HUDEP-2 (cell line): ENCODE measurements around the gene FNTB.

Experiments
- DNase-seq, 76 experiments: peaks; one replicate each; lab custom pipeline; 2025; ENCODE audit not compliant: unreplicated experiment in 76 of 76; lab: John Stamatoyannopoulos, UW

The FNTB gene

DNA sequence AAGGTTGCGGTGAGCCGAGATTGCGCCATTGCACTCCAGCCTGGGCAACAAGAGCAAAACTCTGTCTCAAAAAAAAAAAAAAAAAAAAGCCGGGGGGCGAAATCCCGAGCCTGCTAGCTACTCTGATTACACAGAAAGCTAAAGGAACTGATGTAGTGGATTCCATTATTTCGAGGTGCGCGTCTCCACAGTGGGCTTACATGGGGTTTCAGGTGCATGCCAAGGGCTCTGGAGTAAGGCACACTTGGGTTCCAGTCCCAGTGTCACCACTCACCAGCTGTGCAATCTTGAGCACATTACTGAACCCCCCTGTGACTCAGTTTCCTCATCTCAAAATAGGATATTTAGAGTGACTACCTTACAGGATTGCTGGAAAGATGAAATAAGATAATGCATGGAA lies 12.9 kb upstream of the FNTB start:
- DNase-seq: no peak

DNA sequence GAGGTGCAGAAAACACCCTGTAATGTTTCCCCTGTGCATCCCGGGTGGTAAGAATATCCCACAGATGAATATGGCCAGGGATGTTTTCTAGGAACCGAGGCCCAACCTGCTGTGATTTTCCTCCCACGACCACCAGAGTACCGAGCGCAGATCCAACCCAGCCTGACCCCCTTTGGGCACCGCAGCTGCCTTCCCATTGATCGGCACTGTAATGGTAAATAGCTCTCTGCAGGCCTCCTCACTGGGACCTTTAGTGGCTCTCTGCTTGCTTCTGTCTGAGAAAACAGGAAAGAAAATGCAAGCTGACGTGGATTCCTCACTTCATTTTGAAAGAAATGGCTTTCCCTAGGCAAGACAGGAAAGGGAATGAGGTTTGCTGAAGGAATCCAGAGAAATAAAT lies 12.1 kb upstream of the FNTB start:
- DNase-seq: no peak

DNA sequence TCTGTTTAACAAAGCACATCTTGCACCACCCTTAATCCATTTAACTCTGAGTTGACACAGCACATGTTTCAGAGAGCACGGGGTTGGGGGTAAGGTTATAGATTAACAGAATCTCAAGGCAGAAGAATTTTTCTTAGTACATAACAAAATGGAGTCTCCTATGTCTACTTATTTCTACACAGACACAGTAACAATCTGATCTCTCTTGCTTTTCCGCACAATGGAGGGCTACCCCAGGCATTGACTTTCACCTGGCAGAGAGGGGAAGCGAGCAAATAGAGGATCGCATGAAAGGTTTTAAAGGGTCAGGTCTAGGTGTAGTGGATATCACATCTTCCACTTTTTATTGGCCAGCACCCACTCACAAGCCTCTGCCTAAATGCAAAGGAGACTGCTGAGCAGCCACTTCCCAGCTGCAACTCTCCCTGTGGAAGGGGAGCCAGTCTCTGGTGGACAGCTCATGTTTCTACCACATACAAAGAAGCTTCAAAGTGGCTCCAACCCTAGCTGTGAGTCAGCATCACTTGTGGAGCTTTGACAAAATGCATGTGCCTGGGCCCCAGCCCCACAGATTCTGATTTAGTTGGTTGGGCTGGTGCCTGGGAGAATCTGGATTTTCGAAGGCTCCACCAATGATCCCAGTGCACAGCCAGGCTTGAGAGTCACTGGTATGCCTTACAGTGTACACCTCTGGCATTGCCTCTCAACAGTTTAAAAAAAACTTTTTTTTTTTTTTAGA lies 7.2 kb upstream of the FNTB start:
- DNase-seq: no peak

DNA sequence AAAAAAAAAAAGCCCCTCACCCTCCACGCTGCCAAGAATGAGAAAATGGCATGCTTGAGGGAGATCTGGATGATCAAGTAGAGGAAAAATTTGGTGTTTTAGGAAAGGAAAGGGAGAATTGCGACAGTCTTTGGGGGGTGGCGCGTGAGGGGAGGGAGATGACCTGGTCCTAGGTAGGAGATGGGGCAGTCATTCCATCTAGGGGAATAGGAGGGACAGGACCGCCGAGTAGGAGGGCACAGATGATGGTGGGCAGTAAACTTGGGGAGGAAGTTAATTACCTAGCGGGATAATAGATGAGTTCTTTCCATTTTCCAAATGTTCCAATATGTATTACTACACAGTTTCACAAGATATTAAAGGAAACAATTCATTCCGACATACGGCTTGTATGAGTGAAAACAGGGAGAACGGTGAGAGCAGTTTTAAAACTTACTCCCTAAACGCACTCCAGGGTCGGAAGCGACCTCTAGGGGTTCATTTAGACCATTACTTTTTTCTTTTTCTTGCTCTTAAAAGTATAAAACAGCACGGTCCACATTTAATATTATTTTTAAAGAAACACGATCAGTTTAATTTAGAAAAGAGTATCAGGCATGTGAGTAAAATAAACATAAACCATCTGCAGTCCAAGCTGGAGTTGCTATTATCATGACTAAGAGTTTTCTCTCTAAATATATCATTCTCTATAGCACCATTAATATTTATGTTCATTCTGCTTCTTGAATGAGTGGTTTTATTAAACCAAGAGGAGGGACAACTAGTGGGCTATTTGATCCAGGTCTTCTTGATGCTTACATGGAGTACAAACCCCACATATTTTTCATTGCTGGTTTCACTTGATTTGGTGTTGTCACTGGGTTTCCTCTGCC lies 3.0 kb upstream of the FNTB start:
- DNase-seq: peak in 18 of 76 experiments; percentile 9 to 39 (median 19)

- DNase-seq: peak in 5 of 76 experiments; percentile 27 to 75 (median 47)
Observed at GRCh38 chr14:64987438-64987767, 708 bp downstream of the FNTB start.

DNA sequence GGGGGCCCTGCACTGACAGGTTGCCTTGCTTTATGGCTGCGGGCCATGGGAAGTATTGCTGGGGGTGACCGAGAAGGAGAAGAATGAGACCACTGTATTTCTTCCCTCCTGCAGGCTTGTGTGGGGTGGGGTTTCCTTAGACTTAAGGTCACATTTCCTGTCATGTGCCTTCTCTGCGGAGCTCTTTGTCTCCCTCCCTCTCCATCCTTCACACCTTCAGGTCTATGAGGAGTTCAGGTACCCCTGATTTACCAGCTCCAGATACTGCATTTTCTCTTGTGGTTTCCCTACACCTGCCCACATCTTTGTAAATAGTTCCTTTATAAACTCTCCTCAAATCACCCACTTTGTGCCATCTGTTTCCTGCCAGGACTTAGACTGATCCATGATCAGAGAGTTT lies 3.6 kb downstream of the FNTB start:
- DNase-seq: no peak

- DNase-seq: no peak
Observed at GRCh38 chr14:64990939-64991338, 4.2 kb downstream of the FNTB start.

DNA sequence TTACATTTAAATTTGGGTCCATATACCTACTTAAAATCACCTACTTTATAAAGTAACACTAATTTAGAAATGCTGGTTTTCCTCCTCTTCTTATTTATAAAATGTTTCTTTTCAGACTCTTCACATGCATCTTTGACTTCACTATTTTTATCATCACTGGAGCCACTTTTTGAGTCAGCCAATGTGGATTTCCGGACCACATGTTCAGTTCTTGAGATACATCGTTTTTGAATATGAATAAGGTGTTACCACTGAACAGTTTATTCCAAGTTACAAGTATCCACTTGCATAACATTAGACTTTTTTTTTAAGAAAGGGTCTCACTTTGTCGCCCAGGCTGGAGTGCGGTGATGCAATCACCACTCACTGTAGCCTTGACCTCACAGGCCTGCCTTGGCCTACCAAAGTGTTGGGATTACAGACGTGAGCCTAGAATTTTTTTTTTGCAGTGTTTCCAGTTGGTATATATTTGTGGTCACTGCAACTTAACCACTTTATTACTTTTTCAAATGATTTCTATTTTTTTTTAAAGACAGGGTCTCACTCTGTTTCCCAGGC lies 5.7 kb downstream of the FNTB start:
- no peak for DNase-seq

DNA sequence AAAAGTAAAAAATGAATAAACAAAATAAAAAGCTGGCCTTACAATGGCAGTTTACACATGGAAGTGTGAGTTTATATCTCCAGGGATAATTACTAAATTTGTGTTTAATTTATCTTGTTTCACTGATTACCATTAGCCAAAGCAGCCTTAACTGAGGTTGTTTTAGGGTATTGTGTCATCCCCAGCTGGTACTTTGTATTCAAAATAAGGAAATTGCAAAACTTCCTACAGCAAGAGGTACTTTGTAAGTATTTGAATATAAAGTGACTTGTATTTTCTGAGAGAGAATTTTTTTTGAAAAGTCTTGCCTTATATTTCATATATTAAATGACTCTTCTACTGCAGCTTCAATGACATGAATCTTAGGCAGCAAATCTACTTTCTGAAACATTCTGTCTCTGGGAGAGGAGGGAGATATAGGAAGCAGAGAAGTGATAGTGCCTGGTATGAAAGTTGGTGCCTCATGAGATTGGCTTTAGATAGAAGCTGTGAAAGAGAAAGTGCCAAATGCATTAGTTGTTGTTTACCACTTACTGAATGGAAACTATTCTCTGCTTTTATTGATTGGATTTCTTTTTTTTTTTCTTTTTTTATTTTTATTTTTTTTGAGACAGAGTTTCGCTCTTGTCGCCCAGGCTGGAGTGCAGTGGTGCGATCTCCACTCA lies 6.7 kb downstream of the FNTB start:
- no peak for DNase-seq

GRCh38 chr14:64994540-64994939 lies 7.8 kb downstream of the FNTB start:
- no peak for DNase-seq

GRCh38 chr14:64995291-64995690 lies 8.6 kb downstream of the FNTB start:
- no peak for DNase-seq

DNA sequence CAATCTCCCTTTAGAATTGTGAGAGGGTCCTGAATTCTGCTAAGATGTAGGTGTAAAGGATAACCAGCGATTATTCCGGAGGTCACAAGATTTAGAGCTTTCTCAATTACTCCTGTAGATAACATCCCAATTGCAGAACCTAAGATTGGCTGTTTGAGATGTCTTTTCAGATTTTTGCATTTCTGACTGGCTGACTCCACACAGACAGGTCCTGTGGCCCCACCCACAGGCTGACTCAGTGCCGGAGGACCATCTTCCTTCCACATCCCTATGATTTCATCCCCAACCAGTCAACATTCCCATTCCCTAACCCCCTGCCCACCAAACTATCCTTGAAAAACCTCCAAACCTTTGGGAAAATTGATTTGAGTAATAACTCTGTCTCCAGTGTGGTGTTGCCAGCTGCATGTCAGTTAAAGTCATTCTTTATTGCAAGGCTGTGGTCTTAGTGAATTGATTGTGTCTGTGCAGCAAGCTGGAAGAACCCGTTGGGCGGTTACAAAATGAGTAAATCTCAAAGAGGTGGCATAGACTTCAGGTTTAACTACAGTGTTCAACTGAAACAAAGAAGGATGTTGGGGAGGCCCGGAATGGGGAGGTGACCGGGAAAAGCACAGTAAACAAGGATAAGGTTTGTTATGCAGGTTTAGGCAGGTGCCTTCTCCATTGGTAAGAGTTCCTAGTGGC lies 10.6 kb downstream of the FNTB start:
- no peak for DNase-seq

DNA sequence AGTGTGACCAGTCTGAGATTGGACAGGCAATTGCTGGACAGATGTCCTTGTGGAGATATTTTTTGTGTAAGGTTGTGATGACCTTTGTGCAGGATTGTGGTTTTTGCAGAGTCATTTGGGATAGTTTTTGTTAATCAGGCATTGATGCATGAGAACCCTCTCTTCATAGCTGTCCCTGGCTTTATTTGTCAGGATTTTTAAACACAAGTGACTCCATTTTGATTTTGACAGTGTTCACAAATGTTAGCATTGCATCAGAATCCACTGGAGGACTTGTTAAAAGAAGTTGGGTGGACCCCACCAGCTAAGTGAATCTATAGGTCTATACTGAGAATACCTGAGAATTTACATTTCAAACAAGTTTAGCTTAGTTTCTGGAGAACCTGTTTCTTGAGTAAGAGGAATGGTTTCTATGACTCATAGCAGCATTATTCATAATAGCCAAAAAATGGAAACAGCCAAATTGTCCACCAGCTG lies 11.8 kb downstream of the FNTB start:
- no peak for DNase-seq

- DNase-seq: no peak
Observed at GRCh38 chr14:65000898-65001591, 14.3 kb downstream of the FNTB start.

- no peak for DNase-seq
Observed at GRCh38 chr14:65001723-65002122, 15.0 kb downstream of the FNTB start.

DNA sequence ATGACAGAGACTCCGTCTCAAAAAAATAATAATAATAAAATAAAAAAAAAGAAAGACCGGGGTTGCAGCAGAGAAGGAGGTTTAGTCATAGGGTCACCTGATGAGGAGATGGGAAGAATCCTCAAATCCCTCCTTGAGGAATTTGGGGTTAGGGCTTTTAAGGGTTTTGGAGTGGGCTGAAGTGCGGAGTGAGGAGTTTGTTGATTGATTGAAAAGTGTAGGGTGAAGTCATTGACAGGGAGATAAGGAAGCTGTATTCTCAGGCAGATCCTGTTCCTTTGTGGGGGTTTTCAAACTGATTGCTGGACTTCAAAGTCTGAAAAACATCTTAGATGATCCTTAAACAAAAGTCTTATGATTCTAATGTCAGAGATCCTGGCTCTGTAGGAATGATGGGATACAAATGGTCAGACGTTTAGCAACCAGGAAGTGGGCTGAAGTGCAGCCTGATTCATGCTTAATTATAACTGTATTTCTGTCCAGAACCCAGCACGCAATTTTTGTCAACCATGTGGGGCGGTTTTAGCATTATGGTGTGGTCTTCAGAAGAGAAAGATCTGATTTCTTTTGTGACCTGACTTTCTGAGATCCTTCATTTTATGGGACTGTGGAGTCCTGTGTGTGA lies 16.0 kb downstream of the FNTB start:
- no peak for DNase-seq

- DNase-seq: no peak
Observed at GRCh38 chr14:65003394-65003793, 16.7 kb downstream of the FNTB start.

DNA sequence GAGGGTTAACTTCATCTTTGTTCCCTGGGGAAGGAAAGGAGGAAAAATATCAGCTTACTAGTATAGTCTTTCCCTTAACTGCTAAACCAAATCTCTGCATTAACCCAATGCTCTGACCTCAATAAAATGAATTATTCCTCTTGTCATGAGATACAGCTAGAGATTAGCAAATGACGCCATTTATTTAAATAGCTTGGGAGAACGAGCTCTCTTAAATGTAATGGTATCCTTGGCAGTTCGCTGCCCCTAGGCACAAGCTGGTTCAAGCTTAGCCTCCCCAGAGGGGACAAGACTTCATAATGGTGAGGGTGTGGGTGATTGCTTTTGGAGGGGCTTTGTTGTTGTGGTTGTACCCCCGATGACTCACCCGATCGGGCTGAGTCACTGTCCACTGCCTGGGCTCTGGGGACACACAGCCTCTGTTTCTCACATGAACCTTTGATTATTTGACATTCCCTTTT lies 19.6 kb downstream of the FNTB start:
- no peak for DNase-seq

DNA sequence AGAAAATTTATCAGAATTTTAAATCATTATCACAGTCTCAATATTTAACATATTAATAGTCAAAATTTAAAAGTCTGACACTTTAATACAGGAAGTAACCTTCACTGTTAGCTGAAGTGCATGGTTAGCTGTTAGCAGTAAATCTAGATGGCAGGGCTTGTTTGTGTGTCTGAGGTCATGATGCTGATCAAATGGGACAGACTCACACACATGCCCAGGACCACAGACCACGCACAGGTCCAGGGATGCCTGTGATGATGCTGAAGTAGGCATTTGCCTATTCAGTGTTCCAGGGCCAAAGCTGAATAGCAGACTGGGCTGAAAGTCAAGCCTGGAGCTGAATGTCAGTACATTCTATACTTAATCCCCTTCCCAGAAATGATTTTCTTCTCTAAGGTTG lies 20.5 kb downstream of the FNTB start:
- no peak for DNase-seq
